Measurements from ENCODE around the gene EPHA7. TPM values are rescaled to one million over a fixed set of nuclear protein-coding genes. Genes with fewer than 3 reads are reported as not detected.

The EPHA7 gene
- total RNA-seq, 3 donors from 2014 or later, result 0.84 to 126 (median 2.4) TPM

DNA sequence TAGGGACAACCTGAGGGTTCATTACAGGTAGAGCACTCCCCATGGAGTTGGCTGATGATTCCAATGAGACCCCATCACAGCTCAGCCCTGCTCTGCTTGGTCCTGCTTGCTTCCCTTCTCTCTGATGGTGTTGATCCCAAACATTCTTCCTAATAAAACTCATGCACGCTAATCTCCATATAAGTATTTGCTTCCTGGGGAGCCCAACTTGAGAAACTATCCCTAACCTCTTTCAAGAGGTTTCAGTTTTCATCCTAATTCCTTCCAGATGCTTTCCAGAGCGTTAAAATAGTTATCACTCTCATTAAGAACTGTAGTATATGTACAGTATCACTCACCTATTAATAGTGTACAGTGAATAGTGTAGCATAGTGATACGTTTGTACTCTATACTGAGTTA is 68.1 kb downstream of the EPHA7 start:
- ATAC-seq (no peak), DNase-seq (no peak)
- Histone ChIP-seq H3K9me3 (no peaks in the 10 kb centered on the region), H3K4me1 (ENCODE audit: low read depth) (no peaks in the 10 kb centered on the region), H3K36me3 (ENCODE audit: low read depth) (no peaks in the 10 kb centered on the region), H3K4me3 (no peak overlapping the region)
- intact Hi-C loops (cut with DNase I, micrococcal nuclease), result no loop called here
- TF ChIP-seq, protein P1, sequence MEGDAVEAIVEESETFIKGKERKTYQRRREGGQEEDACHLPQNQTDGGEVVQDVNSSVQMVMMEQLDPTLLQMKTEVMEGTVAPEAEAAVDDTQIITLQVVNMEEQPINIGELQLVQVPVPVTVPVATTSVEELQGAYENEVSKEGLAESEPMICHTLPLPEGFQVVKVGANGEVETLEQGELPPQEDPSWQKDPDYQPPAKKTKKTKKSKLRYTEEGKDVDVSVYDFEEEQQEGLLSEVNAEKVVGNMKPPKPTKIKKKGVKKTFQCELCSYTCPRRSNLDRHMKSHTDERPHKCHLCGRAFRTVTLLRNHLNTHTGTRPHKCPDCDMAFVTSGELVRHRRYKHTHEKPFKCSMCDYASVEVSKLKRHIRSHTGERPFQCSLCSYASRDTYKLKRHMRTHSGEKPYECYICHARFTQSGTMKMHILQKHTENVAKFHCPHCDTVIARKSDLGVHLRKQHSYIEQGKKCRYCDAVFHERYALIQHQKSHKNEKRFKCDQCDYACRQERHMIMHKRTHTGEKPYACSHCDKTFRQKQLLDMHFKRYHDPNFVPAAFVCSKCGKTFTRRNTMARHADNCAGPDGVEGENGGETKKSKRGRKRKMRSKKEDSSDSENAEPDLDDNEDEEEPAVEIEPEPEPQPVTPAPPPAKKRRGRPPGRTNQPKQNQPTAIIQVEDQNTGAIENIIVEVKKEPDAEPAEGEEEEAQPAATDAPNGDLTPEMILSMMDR (IDR thresholded peaks at IDR 0.05), result no peak

DNA sequence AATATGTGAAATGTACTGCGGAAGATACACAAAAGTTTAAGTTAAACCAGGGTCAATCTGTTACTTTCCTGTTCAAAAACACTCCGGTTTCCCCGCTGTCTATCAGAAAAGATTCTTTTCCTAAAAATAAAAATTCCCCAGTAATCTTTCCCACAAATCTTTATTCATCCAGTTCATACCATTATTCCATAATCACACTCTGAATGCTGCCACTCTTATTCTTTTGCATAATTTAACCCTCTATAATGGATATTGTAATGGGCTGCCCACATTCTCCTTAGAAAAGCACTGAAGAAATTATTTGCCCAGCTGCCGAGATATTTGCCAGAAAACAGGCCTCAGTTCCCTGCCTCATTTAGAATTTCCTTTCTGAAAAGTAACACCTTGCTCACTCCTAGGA is 68.6 kb downstream of the EPHA7 start:
- no peaks in the 10 kb centered on the region for H3K9me3 ChIP-seq
- TF ChIP-seq, protein P1 (IDR thresholded peaks at IDR 0.05), result no peak
- ATAC-seq, result no peak
- no peak for DNase-seq
- no peak overlapping the region for H3K4me3 ChIP-seq
- H3K36me3 ChIP-seq (ENCODE audit: low read depth), result no peaks in the 10 kb centered on the region
- no peaks in the 10 kb centered on the region for H3K4me1 ChIP-seq (ENCODE audit: low read depth)
- intact Hi-C loops (cut with DNase I, micrococcal nuclease), result no loop called here

DNA sequence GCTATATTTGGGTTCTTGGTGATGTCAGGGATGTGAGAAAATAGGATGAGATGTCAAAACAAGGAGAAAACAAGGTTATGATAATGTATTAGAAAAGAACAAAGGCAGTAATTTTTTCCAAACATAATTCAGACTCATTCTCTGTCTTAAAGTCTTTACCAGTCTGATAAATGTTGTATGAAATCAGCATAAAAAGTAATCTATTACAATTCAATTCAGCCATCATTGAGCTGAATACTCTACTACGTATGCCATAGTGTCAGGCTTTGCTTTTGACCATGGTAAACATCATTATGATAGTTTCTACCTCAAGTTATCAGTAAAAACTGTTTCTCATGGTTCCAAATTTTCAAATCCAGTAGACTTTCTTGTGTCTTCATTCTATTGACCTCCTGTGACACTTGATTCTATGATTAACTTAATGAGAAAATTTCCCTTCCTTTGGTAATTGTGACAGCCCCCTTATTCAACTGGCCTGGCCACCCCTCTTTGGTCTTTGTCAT is 75.0 kb downstream of the EPHA7 start:
- intact Hi-C loops (cut with DNase I, micrococcal nuclease), result no loop called here
- no peaks in the 10 kb centered on the region for H3K36me3 ChIP-seq (ENCODE audit: low read depth)
- no peak overlapping the region for H3K4me3 ChIP-seq
- H3K4me1 ChIP-seq (ENCODE audit: low read depth), result no peaks in the 10 kb centered on the region
- H3K9me3 ChIP-seq, result no peaks in the 10 kb centered on the region
- ATAC-seq (no peak), DNase-seq (no peak)
- TF ChIP-seq, protein P1 (IDR thresholded peaks at IDR 0.05), result no peak

DNA sequence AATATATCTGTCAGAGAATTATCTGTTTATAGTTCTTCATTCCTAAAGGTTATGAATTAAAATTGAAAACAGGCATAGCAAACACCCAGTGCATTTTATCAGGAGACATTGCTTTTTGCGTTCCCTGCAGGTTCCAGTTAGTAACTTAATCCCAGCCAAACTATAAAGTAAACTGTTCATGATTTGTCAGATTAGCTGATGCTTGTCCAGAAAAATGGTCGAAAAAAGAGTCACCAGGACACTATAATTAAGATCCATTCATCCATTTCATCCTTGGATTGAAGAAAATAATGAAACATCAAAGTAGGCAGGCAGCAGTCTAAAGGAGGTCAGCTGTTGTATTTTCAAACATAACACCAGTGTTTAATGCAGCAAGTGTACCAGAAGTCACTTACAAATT is 75.9 kb downstream of the EPHA7 start:
- ATAC-seq (no peak), DNase-seq (no peak)
- H3K4me3 ChIP-seq, result no peak overlapping the region
- TF ChIP-seq, protein P1 (IDR thresholded peaks at IDR 0.05), result no peak
- no peaks in the 10 kb centered on the region for H3K9me3 ChIP-seq
- no peaks in the 10 kb centered on the region for H3K4me1 ChIP-seq (ENCODE audit: low read depth)
- H3K36me3 ChIP-seq (ENCODE audit: low read depth), result no peaks in the 10 kb centered on the region
- intact Hi-C loops (cut with DNase I, micrococcal nuclease), result no loop called here

DNA sequence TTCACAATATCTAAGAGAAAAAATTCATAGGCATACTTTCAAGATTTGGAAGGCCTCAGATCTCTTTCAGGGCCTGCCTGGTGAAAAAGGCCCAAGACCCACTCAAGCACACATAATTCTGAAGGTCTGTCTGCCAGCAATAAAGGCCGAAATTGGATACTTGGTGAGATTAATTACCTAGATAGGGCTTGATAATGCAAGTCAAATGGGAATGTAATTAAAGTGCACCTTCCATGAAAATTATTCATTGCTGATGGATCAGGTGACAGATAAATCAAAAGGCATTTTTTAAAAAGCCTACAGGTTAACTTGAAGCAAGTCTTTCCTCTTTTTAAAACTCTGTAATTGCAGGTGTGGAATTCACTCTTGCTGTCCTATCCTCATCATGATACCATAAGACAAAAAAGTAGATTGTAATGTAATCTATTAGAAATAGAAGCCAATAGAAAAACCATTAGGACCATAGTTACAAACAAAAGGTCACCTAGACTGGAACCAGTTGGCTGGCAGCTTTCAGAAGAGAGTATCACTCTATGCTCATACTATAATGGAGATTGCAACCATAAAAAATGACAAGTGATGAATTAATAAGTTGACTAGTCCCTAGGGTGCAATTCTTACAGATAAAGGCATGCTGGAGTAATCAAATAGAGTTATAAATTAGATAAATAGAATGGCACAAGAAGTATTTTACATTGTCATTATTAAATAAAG is 77.3 kb downstream of the EPHA7 start:
- Histone ChIP-seq H3K4me3 (no peak overlapping the region), H3K4me1 (ENCODE audit: low read depth) (no peaks in the 10 kb centered on the region), H3K9me3 (no peaks in the 10 kb centered on the region), H3K36me3 (ENCODE audit: low read depth) (no peaks in the 10 kb centered on the region)
- intact Hi-C loops (cut with DNase I, micrococcal nuclease), result no loop called here
- DNase-seq (no peak), ATAC-seq (no peak)
- TF ChIP-seq, protein P1 (IDR thresholded peaks at IDR 0.05), result no peak
